ENCODE data around the gene TGM2. TPM values are rescaled to one million over a fixed set of nuclear protein-coding genes. Genes with fewer than 3 reads are reported as not detected.

TGM2 gene
- total and polyA plus RNA-seq, 2 donors (not counting 1 experiment from before 2014, with no cell fraction given): 2.4 to 60.8 TPM

- Histone ChIP-seq H3K79me2 (ENCODE audit: control insufficient read depth, insufficient read depth, low read length) (no peaks in the 10 kb centered on the region), H3K27ac (ENCODE audit: low read length in 2 of 2) (no peak overlapping the region), H3K4me2 (replicated peaks; ENCODE audit: low read depth, low read length, poor library complexity, severe bottlenecking) (no peak overlapping the region), H3K9ac (ENCODE audit: low read length) (no peak overlapping the region), H2AFZ (ENCODE audit: insufficient read depth, low read depth, low read length, poor library complexity, severe bottlenecking) (no peak overlapping the region), H4K20me1 (ENCODE audit: control insufficient read depth, insufficient read depth, low read length, poor library complexity, severe bottlenecking) (no peaks in the 10 kb centered on the region), H3K9me3 (ENCODE audit: control extremely low read depth in 1 of 3, control insufficient read depth in 2 of 3, insufficient read depth in 1 of 3, low read length in 2 of 3) (peaks cover 0 to 4% (median 0%) of the 10 kb centered on the region in 3 donors), H3K4me3 (ENCODE audit: control extremely low read depth in 1 of 5, extremely low read depth in 1 of 5, insufficient read depth in 1 of 5, low read depth in 2 of 5, low read length in 4 of 5) (no peak overlapping the region), H3K4me1 (ENCODE audit: control insufficient read depth in 2 of 2, insufficient read depth in 2 of 2, low read length in 2 of 2) (peaks cover 5 to 9% of the 10 kb centered on the region in 2 donors), H3K27me3 (replicated peaks in 1 of 4; ENCODE audit: control extremely low read depth in 1 of 4, control insufficient read depth in 3 of 4, insufficient read depth in 4 of 4, low read length in 3 of 4) (peaks cover 0 to 4% (median 0%) of the 10 kb centered on the region in 4 experiments), H3K36me3 (replicated peaks in 1 of 2; ENCODE audit: control extremely low read depth in 1 of 2, control insufficient read depth in 1 of 2, extremely low read depth in 1 of 2, insufficient read depth in 2 of 2, low read length in 1 of 2) (no peaks in the 10 kb centered on the region)
- H3K4me3 Mint-ChIP-seq: no peak overlapping the region
- no peaks in the 10 kb centered on the region for H3K27me3 Mint-ChIP-seq
- CTCF ChIA-PET: interaction anchor here (0.9 to 2.1 kb wide), 4 partner anchors 61 to 102 kb away, joined by 3 to 6 read pairs (median 4); no protein-coding TSS in a partner anchor
- ATAC-seq (ENCODE audit: low read depth) (no peak), DNase-seq (no peak)
- POLR2A ChIA-PET: no interaction called here
- TF ChIP-seq CTCF (IDR thresholded peaks at IDR 0.05): no peak
- no peak for TF ChIP-seq EZH2 (IDR thresholded peaks at IDR 0.05; ENCODE audit: borderline replicate concordance, insufficient read depth, low read depth, low read length, poor library complexity, severe bottlenecking)
- WGBS (ENCODE audit: insufficient coverage): 96% methylated on average over 7 of the region's 7 CpGs
- no peaks in the 10 kb centered on the region for H3K9me3 Mint-ChIP-seq (ENCODE audit: insufficient read depth)
- peaks cover 6% of the 10 kb centered on the region for H3K4me1 Mint-ChIP-seq
- intact Hi-C loops (cut with micrococcal nuclease): no loop called here
- no peak overlapping the region for H3K27ac Mint-ChIP-seq
Observed at GRCh38 chr20:38159957-38160756, 4.9 kb downstream of the TGM2 start.

GRCh38 chr20:38159566-38159956 is 5.5 kb downstream of the TGM2 start:
- Mint-ChIP-seq H3K4me3 (no peak overlapping the region), H3K27me3 (no peaks in the 10 kb centered on the region), H3K27ac (no peak overlapping the region), H3K9me3 (ENCODE audit: insufficient read depth) (no peaks in the 10 kb centered on the region), H3K4me1 (peaks cover 2% of the 10 kb centered on the region)
- no peak overlapping the region for H3K27ac ChIP-seq (ENCODE audit: low read length in 2 of 2)
- no peaks in the 10 kb centered on the region for H3K79me2 ChIP-seq (ENCODE audit: control insufficient read depth, insufficient read depth, low read length)
- WGBS (ENCODE audit: insufficient coverage): 98% methylated on average over 4 of the region's 5 CpGs
- peaks cover 0 to under 1% (median 0%) of the 10 kb centered on the region in 4 experiments for H3K27me3 ChIP-seq (replicated peaks in 1 of 4; ENCODE audit: control extremely low read depth in 1 of 4, control insufficient read depth in 3 of 4, insufficient read depth in 4 of 4, low read length in 3 of 4)
- no peak overlapping the region for H2AFZ ChIP-seq (ENCODE audit: insufficient read depth, low read depth, low read length, poor library complexity, severe bottlenecking)
- H3K4me1 ChIP-seq (ENCODE audit: control insufficient read depth in 2 of 2, insufficient read depth in 2 of 2, low read length in 2 of 2): peaks cover 0 to 9% of the 10 kb centered on the region in 2 donors
- TF ChIP-seq CTCF (IDR thresholded peaks at IDR 0.05) (no peak), EZH2 (IDR thresholded peaks at IDR 0.05; ENCODE audit: borderline replicate concordance, insufficient read depth, low read depth, low read length, poor library complexity, severe bottlenecking) (no peak)
- no peaks in the 10 kb centered on the region for H3K36me3 ChIP-seq (replicated peaks in 1 of 2; ENCODE audit: control extremely low read depth in 1 of 2, control insufficient read depth in 1 of 2, extremely low read depth in 1 of 2, insufficient read depth in 2 of 2, low read length in 1 of 2)
- H4K20me1 ChIP-seq (ENCODE audit: control insufficient read depth, insufficient read depth, low read length, poor library complexity, severe bottlenecking): no peaks in the 10 kb centered on the region
- no peaks in the 10 kb centered on the region for H3K9me3 ChIP-seq (ENCODE audit: control extremely low read depth in 1 of 3, control insufficient read depth in 2 of 3, insufficient read depth in 1 of 3, low read length in 2 of 3)
- ATAC-seq (ENCODE audit: low read depth) (no peak), DNase-seq (no peak)
- intact Hi-C loops (cut with micrococcal nuclease): no loop called here
- H3K4me2 ChIP-seq (replicated peaks; ENCODE audit: low read depth, low read length, poor library complexity, severe bottlenecking): no peak overlapping the region
- H3K4me3 ChIP-seq (ENCODE audit: control extremely low read depth in 1 of 5, extremely low read depth in 1 of 5, insufficient read depth in 1 of 5, low read depth in 2 of 5, low read length in 4 of 5): no peak overlapping the region
- ChIA-PET POLR2A (no interaction called here), CTCF (interaction anchor here (0.9 to 2.1 kb wide), 3 partner anchors 62 to 102 kb away, joined by 4 to 6 read pairs (median 5); no protein-coding TSS in a partner anchor)
- no peak overlapping the region for H3K9ac ChIP-seq (ENCODE audit: low read length)
